SK-N-SH (cell line): ENCODE measurements around the gene PPP1R1B.

Experiments
- CHD2 ChIP-seq: fragments of 150-350 bp; IDR thresholded peaks from 2 replicates; pipeline ENCODE4 v1.6.1; 2018; ENCODE audit warnings: low read length; ENCODE audit not compliant: partially characterized antibody
- CTCF ChIP-seq: fragments of 200-600 bp; sonication (generic); IDR thresholded peaks from 2 replicates; pipeline ENCODE4 v1.6.1; 2017; ENCODE audit warnings: antibody characterized with exemption, mild to moderate bottlenecking, moderate library complexity
- JUND ChIP-seq: IDR thresholded peaks from 2 replicates; pipeline ENCODE4 v1.4.0; 2012
- MAX ChIP-seq: IDR thresholded peaks from 2 replicates; pipeline ENCODE4 v1.4.0; 2012; ENCODE audit warnings: low read depth
- NFIC ChIP-seq: IDR thresholded peaks from 2 replicates; pipeline ENCODE4 v1.4.0; 2012; ENCODE audit warnings: borderline replicate concordance
- RAD21 ChIP-seq: IDR thresholded peaks from 2 replicates; pipeline ENCODE4 v1.6.1; 2012; ENCODE audit warnings: mild to moderate bottlenecking, low read length
- SIN3A ChIP-seq: IDR thresholded peaks from 2 replicates; pipeline ENCODE4 v1.6.1; 2012; ENCODE audit warnings: low read depth, mild to moderate bottlenecking, low read length, moderate library complexity, borderline replicate concordance
- SMC3 ChIP-seq: IDR thresholded peaks from 2 replicates; pipeline ENCODE4 v1.6.1; 2012; ENCODE audit warnings: low read depth, low read length, improper control_type of control experiment
- TAF1 ChIP-seq: IDR thresholded peaks from 2 replicates; pipeline ENCODE4 v1.6.1; 2012; ENCODE audit warnings: low read depth, mild to moderate bottlenecking, low read length, moderate library complexity, borderline replicate concordance
- YY1 ChIP-seq: IDR thresholded peaks from 2 replicates; pipeline ENCODE4 v1.4.0; 2012; ENCODE audit warnings: low read depth, mild to moderate bottlenecking

DNA sequence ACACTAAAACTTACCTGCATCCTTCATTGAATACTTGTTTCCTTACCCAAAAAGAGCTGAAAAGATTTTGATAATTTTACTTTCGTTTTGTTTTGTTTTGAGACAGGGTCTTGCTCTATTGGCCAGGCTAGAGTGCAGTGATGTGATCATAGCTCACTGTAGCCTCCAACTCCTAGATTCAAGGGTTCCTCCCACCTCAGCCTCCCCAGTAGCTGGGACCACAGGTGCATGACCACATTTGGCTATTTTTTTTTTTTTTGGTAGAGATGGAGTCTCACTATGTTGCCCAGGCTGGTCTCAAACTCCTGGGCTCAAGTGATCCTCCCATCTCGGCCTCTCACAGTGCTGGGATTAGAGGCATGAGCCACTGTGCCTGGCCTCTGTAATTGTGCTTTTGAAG lies 28.4 kb downstream of the PPP1R1B start:
- TF ChIP-seq CTCF (no peak), JUND (no peak), YY1 (no peak), SMC3 (no peak), SIN3A (no peak), CHD2 (no peak), RAD21 (no peak), NFIC (no peak), MAX (no peak), TAF1 (no peak)
